ENCODE results near the gene CAVIN2.

DNA sequence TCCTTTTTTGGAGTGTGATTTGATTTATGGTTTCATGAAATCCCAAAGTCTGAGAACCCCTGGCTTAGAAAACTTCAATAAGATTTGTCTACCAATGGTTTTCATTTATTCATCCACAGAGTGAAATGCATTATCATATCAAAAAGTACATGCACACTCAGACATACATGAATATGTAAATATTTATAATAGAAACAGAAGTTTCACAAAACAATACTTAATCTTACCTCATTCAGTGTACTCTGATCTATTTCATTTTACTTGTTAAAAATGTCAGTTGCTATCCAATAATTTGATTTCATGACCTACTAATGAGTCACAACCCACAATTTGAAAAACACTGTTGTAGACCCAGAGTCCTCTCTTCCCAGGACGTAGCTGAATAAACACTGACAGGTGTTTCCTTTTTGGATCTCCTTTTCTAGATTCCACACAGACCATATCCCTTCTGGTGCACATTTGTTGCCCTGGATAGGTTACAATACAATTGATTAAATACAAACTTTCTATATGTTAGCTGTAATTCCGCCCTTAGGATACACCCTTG, 10.4 kb upstream of the CAVIN2 start:
- TF ChIP-seq, protein P1, sequence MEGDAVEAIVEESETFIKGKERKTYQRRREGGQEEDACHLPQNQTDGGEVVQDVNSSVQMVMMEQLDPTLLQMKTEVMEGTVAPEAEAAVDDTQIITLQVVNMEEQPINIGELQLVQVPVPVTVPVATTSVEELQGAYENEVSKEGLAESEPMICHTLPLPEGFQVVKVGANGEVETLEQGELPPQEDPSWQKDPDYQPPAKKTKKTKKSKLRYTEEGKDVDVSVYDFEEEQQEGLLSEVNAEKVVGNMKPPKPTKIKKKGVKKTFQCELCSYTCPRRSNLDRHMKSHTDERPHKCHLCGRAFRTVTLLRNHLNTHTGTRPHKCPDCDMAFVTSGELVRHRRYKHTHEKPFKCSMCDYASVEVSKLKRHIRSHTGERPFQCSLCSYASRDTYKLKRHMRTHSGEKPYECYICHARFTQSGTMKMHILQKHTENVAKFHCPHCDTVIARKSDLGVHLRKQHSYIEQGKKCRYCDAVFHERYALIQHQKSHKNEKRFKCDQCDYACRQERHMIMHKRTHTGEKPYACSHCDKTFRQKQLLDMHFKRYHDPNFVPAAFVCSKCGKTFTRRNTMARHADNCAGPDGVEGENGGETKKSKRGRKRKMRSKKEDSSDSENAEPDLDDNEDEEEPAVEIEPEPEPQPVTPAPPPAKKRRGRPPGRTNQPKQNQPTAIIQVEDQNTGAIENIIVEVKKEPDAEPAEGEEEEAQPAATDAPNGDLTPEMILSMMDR (IDR thresholded peaks at IDR 0.05; ENCODE audit: low read depth, low read length), result no peak
- TF ChIP-seq POLR2A (IDR thresholded peaks at IDR 0.05; ENCODE audit: extremely low read depth, insufficient read length) (no peak), MYC (IDR thresholded peaks at IDR 0.05; ENCODE audit: low read depth, low read length) (no peak)
- TF ChIP-seq, protein P2, sequence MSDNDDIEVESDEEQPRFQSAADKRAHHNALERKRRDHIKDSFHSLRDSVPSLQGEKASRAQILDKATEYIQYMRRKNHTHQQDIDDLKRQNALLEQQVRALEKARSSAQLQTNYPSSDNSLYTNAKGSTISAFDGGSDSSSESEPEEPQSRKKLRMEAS (IDR thresholded peaks at IDR 0.05; ENCODE audit: low read depth, low read length), result no peak

Measured in NB4 (cell line).